ENCODE results near the gene CLCN5. TPM values are rescaled to one million over a fixed set of nuclear protein-coding genes. Genes with fewer than 3 reads are reported as not detected.

The CLCN5 gene
- total RNA-seq, 1 experiment from 2014 or later = 23.6 TPM

- intact Hi-C loops (cut with micrococcal nuclease; ENCODE audit: unreplicated experiment) = no loop called here
- no peaks in the 10 kb centered on the region for H3K4me1 ChIP-seq (ENCODE audit: control insufficient read depth, insufficient read depth, low read length)
Observed at GRCh38 chrX:49988143-49988542, 65.7 kb downstream of the CLCN5 start.

GRCh38 chrX:49991758-49992157 lies 69.4 kb downstream of the CLCN5 start:
- ChIA-PET POLR2A (no interaction called here), CTCF (no interaction called here)
- in situ Hi-C loops (cut with HindIII; ENCODE audit: low pct_unique_long_range_greater_than_20kb, low sequenced_read_pairs) = no loop called here
- intact Hi-C loops (cut with micrococcal nuclease; ENCODE audit: unreplicated experiment) = no loop called here
- ATAC-seq (no peak), DNase-seq (ENCODE audit: low read depth, low spot score) (no peak)
- BruUV-seq (replicated peaks) = no TSS peak
- Histone ChIP-seq H3K27me3 (ENCODE audit: control insufficient read depth, insufficient read depth, low read length) (no peaks in the 10 kb centered on the region), H3K9me3 (ENCODE audit: control insufficient read depth, insufficient read depth, low read depth, low read length) (no peaks in the 10 kb centered on the region), H3K4me1 (ENCODE audit: control insufficient read depth, insufficient read depth, low read length) (peaks cover 11% of the 10 kb centered on the region; the same call in 1 of the 2 replicates), H3K36me3 (ENCODE audit: control insufficient read depth, insufficient read depth, low read length) (no peaks in the 10 kb centered on the region), H3K27ac (ENCODE audit: low read length) (no peak overlapping the region), H3K4me3 (ENCODE audit: low read depth in 2 of 2, low read length in 2 of 2) (no peak overlapping the region)
- no peak for TF ChIP-seq TCF7L2 (IDR thresholded peaks at IDR 0.05; ENCODE audit: low read depth, low read length)
- TF ChIP-seq, protein P1, sequence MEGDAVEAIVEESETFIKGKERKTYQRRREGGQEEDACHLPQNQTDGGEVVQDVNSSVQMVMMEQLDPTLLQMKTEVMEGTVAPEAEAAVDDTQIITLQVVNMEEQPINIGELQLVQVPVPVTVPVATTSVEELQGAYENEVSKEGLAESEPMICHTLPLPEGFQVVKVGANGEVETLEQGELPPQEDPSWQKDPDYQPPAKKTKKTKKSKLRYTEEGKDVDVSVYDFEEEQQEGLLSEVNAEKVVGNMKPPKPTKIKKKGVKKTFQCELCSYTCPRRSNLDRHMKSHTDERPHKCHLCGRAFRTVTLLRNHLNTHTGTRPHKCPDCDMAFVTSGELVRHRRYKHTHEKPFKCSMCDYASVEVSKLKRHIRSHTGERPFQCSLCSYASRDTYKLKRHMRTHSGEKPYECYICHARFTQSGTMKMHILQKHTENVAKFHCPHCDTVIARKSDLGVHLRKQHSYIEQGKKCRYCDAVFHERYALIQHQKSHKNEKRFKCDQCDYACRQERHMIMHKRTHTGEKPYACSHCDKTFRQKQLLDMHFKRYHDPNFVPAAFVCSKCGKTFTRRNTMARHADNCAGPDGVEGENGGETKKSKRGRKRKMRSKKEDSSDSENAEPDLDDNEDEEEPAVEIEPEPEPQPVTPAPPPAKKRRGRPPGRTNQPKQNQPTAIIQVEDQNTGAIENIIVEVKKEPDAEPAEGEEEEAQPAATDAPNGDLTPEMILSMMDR (IDR thresholded peaks at IDR 0.05) = no peak

More at GRCh38 chrX:49988143-49988542, 65.7 kb downstream of the CLCN5 start:
- TF ChIP-seq REST (IDR thresholded peaks at IDR 0.05; ENCODE audit: insufficient read depth in 1 of 2, low read depth in 2 of 2, low read length in 1 of 2) (no peak), SIN3A (IDR thresholded peaks at IDR 0.05; ENCODE audit: borderline replicate concordance, insufficient read depth, low read depth, low read length) (no peak), POLR2AphosphoS5 (IDR thresholded peaks at IDR 0.05; ENCODE audit: low read depth, low read length) (no peak), TCF7L2 (IDR thresholded peaks at IDR 0.05; ENCODE audit: low read depth, low read length) (no peak)
- TF ChIP-seq, protein P1 (IDR thresholded peaks at IDR 0.05) = no peak
- no peaks in the 10 kb centered on the region for H3K27me3 ChIP-seq (ENCODE audit: control insufficient read depth, insufficient read depth, low read length)
- ATAC-seq (no peak), DNase-seq (ENCODE audit: low read depth, low spot score) (no peak)
- H3K27ac ChIP-seq (ENCODE audit: low read length) = no peak overlapping the region
- no peaks in the 10 kb centered on the region for H3K9me3 ChIP-seq (ENCODE audit: control insufficient read depth, insufficient read depth, low read depth, low read length)
- in situ Hi-C loops (cut with HindIII; ENCODE audit: low pct_unique_long_range_greater_than_20kb, low sequenced_read_pairs) = no loop called here
- no TSS peak for BruUV-seq (replicated peaks)
- POLR2A ChIA-PET = no interaction called here
- CTCF ChIA-PET = no interaction called here
- no peaks in the 10 kb centered on the region for H3K36me3 ChIP-seq (ENCODE audit: control insufficient read depth, insufficient read depth, low read length)
- no peak overlapping the region for H3K4me3 ChIP-seq (ENCODE audit: low read depth in 2 of 2, low read length in 2 of 2)
